Suprapubic skin (tissue), 4 donors: ENCODE data around the gene GRK5. TPM values are rescaled to one million over a fixed set of nuclear protein-coding genes. Genes with fewer than 3 reads are reported as not detected.
A peak's percentile ranks its signal among the peaks of the same experiment; 100 is the strongest.
"Not testable (repeated sequence)": the region's sequence is repeated elsewhere in the genome, so short reads cannot be mapped to it uniquely, and the experiment has no call there.

ENCODE experiments used
- DNase-seq, 2 donors: peaks; one replicate each; pipeline ENCODE4 v3.0.0-alpha.2; 2019; ENCODE audit warnings: low spot score in 2 of 2
- H3K27ac ChIP-seq: fragments of 200-600 bp; sonication (generic); one replicate; pipeline ENCODE4 v1.5.1; 2019
- H3K27me3 ChIP-seq: fragments of 200-600 bp; sonication (generic); one replicate; pipeline ENCODE4 v1.5.1; 2019
- H3K36me3 ChIP-seq: fragments of 200-600 bp; sonication (generic); one replicate; pipeline ENCODE4 v1.5.1; 2019
- H3K4me1 ChIP-seq: fragments of 200-600 bp; sonication (generic); one replicate; pipeline ENCODE4 v1.5.1; 2019
- H3K4me3 ChIP-seq: fragments of 200-600 bp; sonication (generic); one replicate; pipeline ENCODE4 v1.5.1; 2019; ENCODE audit warnings: mild to moderate bottlenecking
- H3K9me3 ChIP-seq: fragments of 200-600 bp; sonication (generic); one replicate; pipeline ENCODE4 v1.5.1; 2019
- CTCF ChIP-seq, 2 donors: fragments of 200-600 bp in 1 of 2; fragments of 450-650 bp in 1 of 2; sonication (generic) in 1 of 2; IDR thresholded peaks; one replicate each; pipeline ENCODE4 v1.5.1; 2016 to 2019; ENCODE audit warnings: antibody characterized with exemption in 2 of 2, mild to moderate bottlenecking in 1 of 2, moderate library complexity in 1 of 2
- EP300 ChIP-seq: sonication (generic); formaldehyde crosslinking; IDR thresholded peaks from one replicate; pipeline ENCODE4 v1.6.1; 2017; ENCODE audit warnings: antibody characterized with exemption
- POLR2A ChIP-seq, 2 donors: fragments of 450-650 bp; IDR thresholded peaks; one replicate each; pipeline ENCODE4 v1.6.1; 2017; ENCODE audit warnings: antibody characterized with exemption in 2 of 2, mild to moderate bottlenecking in 2 of 2, moderate library complexity in 2 of 2
- POLR2AphosphoS5 ChIP-seq, 3 donors: sonication (generic); formaldehyde crosslinking; IDR thresholded peaks; one replicate each; pipeline ENCODE4 v1.6.1; 2017; ENCODE audit warnings: antibody characterized with exemption in 3 of 3
- WGBS: methylation state at CpG from one replicate; pipeline ENCODE4 v1.1.5; 2018; 5-methylcytosine and 5-hydroxymethylcytosine counted together
- total RNA-seq, 4 donors: library from RNA; depleted of rRNA; stranded (reverse); fragments of >200 nt; gene quantifications; one replicate each; pipeline ENCODE4 v1.1.0, GENCODE V29; 2016

Gene GRK5
- total RNA-seq, 4 donors from 2014 or later = 4.8 to 9.0 (median 6.7) TPM

DNA sequence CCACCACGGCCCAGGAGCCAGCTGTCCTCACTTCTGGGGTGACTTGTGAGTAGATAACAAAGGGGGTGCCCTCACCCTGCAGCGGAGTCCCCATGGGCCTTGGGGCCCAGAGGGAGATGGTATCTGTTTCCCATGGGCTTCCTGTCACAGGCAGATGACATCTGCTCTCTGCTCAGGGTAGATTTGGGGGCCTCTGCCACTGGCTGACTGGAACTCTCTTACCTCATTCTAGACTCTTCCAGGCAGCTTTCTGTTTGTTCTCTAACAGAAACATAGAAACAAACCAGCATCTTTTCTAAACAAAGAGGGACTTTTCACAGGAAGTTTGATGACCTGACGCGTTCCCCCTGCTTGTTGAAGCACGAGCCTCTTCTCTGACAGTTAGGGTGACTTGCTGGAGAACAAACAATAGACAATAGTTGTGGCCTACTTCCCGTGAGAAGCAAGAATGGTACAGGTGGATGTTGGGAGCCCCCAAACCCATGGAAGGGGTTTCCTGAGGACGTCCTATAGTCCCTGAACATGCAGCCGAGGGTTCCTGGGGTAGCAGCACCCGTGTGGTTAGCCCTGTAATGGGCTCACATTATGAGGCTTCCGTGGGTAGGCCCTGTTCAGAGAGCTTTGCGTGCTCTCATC lies 61.6 kb downstream of the GRK5 start:
- no peaks in the 10 kb centered on the region for H3K27me3 ChIP-seq
- H3K4me1 ChIP-seq = peaks cover 33% of the 10 kb centered on the region
- no peak overlapping the region for H3K4me3 ChIP-seq
- no peak for DNase-seq
- peak overlapping the region; percentile 34 for H3K27ac ChIP-seq
- no peaks in the 10 kb centered on the region for H3K9me3 ChIP-seq
- H3K36me3 ChIP-seq = no peaks in the 10 kb centered on the region
- 78% methylated on average over 10 of the region's 11 CpGs for WGBS
- TF ChIP-seq POLR2A (IDR thresholded peaks at IDR 0.05) (no peak), EP300 (no peak), CTCF (IDR thresholded peaks at IDR 0.05) (no peak), POLR2AphosphoS5 (IDR thresholded peaks at IDR 0.05) (no peak)

GRCh38 chr10:119269737-119270136 lies 62.4 kb downstream of the GRK5 start:
- Histone ChIP-seq H3K27ac (peak overlapping the region; percentile 34), H3K36me3 (no peaks in the 10 kb centered on the region), H3K4me3 (no peak overlapping the region), H3K27me3 (no peaks in the 10 kb centered on the region), H3K4me1 (peaks cover 27% of the 10 kb centered on the region), H3K9me3 (no peaks in the 10 kb centered on the region)
- 95% methylated on average over 3 of the region's 3 CpGs for WGBS
- DNase-seq = no peak
- TF ChIP-seq CTCF (IDR thresholded peaks at IDR 0.05) (no peak), POLR2AphosphoS5 (IDR thresholded peaks at IDR 0.05) (no peak), POLR2A (IDR thresholded peaks at IDR 0.05) (no peak), EP300 (no peak)

- no peak for DNase-seq
- H3K4me3 ChIP-seq = no peak overlapping the region
- no peaks in the 10 kb centered on the region for H3K9me3 ChIP-seq
- no peak for TF ChIP-seq CTCF (IDR thresholded peaks at IDR 0.05)
- no peak for TF ChIP-seq EP300
- no peak for TF ChIP-seq POLR2AphosphoS5 (IDR thresholded peaks at IDR 0.05)
- TF ChIP-seq POLR2A (IDR thresholded peaks at IDR 0.05) = no peak
- H3K36me3 ChIP-seq = no peaks in the 10 kb centered on the region
- 71% methylated on average over 17 of the region's 18 CpGs for WGBS
- peak overlapping the region; percentile 51 for H3K27ac ChIP-seq
- H3K4me1 ChIP-seq = peaks cover 36% of the 10 kb centered on the region
- H3K27me3 ChIP-seq = no peaks in the 10 kb centered on the region
Measured at GRCh38 chr10:119270762-119271366, 63.5 kb downstream of the GRK5 start.

GRCh38 chr10:119272338-119272734 lies 65.0 kb downstream of the GRK5 start:
- not testable (repeated sequence) for H3K4me3 ChIP-seq, H3K36me3 ChIP-seq, H3K9me3 ChIP-seq, H3K27me3 ChIP-seq, DNase-seq
- H3K27ac ChIP-seq = peak overlapping the region; percentile 51
- H3K4me1 ChIP-seq = peaks cover 34% of the 10 kb centered on the region
- 92% methylated on average over 7 of the region's 7 CpGs for WGBS

- no peak overlapping the region for H3K27ac ChIP-seq
- peaks cover 34% of the 10 kb centered on the region for H3K4me1 ChIP-seq
- H3K27me3 ChIP-seq = no peaks in the 10 kb centered on the region
- no peak for DNase-seq
- H3K4me3 ChIP-seq = no peak overlapping the region
- 89% methylated on average over 9 of the region's 9 CpGs for WGBS
- no peaks in the 10 kb centered on the region for H3K9me3 ChIP-seq
- no peaks in the 10 kb centered on the region for H3K36me3 ChIP-seq
- no peak for TF ChIP-seq EP300
- no peak for TF ChIP-seq POLR2AphosphoS5 (IDR thresholded peaks at IDR 0.05)
- TF ChIP-seq CTCF (IDR thresholded peaks at IDR 0.05) = no peak
- TF ChIP-seq POLR2A (IDR thresholded peaks at IDR 0.05) = no peak
Measured at GRCh38 chr10:119272736-119273135, 65.4 kb downstream of the GRK5 start.
